Nephron (organoid): ENCODE data around the gene ASPDH.

Source experiments
- H3K27ac Mint-ChIP-seq, 3 experiments: 2 replicates each; pipeline ENCODE4 v1.8.0; 2020; ENCODE audit warnings: mixed read lengths in 3 of 3, mild to moderate bottlenecking in 2 of 3, moderate library complexity in 1 of 3
- H3K27me3 Mint-ChIP-seq: 2 replicates; pipeline ENCODE4 v1.8.0; 2021; ENCODE audit warnings: low read depth, mild to moderate bottlenecking, moderate library complexity, mixed read lengths
- H3K36me3 Mint-ChIP-seq: 2 replicates; pipeline ENCODE4 v1.8.0; 2020; ENCODE audit warnings: low read depth, mixed read lengths
- H3K4me1 Mint-ChIP-seq: 2 replicates; pipeline ENCODE4 v1.8.0; 2020; ENCODE audit warnings: mixed read lengths
- H3K4me3 Mint-ChIP-seq, 3 experiments: 2 replicates each; pipeline ENCODE4 v1.8.0; 2020; ENCODE audit warnings: mild to moderate bottlenecking in 3 of 3, mixed read lengths in 3 of 3, moderate library complexity in 2 of 3
- H3K9me3 Mint-ChIP-seq: 2 replicates; pipeline ENCODE4 v1.8.0; 2020; ENCODE audit warnings: mixed read lengths
- TF ChIP-seq, protein P1 (sequence below), 3 experiments: fragments of 200-600 bp; sonication (generic); IDR thresholded peaks; one replicate each; pipeline ENCODE4 v1.5.0; 2021; ENCODE audit warnings: antibody characterized with exemption in 3 of 3; ENCODE audit not compliant: unreplicated experiment in 3 of 3

The ASPDH gene

DNA sequence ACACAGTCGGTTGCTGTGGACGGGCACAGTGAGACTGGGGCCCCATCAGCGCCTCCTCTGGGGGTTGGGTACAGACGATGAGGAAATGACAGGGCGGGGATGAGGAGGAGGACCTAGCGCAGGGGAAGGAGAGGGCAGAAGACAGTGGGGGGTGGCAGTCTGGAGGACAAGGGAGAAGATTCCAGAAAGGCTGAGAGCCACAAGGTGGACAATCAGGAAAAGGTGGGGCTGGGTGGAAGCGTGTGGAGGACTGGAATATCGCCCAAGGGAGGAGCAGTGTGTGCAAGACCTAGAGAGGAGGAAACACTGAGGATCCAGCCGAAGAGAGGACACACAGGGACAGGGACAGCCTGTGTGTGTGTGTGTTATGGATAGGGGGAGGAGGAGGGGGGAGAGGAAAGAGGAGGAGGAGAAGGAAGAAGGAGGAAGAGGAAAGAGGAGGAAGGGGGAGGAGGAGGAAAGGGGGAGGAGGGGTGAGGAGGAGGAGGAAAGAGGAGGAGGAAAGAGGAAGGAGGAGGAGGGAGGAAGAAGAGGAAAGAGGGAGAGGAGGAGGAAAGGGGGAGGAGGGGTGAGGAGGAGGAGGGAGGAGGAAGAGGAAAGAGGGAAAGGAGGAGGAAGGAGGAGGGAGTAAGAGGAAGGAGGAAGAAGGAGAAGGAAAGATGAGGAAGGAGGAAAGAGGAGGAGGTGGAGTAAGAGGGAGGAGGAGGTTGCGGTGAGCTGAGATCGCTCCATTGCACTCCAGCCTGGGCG lies 21.2 kb downstream of the ASPDH start:
- H3K4me3 Mint-ChIP-seq = peak overlapping the region; percentile 51 to 79 (median 76)
- H3K36me3 Mint-ChIP-seq = peaks cover 6% of the 10 kb centered on the region

DNA sequence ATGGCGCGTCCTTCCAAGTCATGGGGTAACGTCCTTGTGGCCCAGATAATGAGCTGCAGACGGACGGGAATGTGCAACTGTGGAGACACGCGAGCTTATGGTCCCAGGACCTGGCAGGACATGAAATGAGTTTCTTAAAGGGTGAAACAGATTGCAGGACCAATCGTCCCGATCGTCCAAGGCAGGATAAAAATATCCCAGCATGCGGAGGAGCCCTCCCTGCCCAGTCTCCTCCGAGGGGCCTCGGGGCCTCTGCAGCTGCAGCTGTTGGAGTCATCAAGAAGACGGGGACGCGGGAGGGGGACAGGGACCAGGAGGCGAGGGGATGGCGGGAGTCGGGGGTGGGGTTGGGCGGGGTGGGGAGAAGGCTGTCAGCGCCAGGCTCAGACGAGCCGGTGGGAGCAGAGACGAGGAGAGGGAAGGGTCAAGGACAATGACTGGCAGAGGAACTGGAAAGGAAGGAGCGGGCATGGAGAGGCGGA lies 22.7 kb downstream of the ASPDH start:
- Mint-ChIP-seq H3K4me3 (peak overlapping the region; percentile 51 to 76 (median 69)), H3K36me3 (peaks cover 13% of the 10 kb centered on the region), H3K27me3 (peaks cover 62% of the 10 kb centered on the region), H3K9me3 (peaks cover 5% of the 10 kb centered on the region), H3K4me1 (peaks cover 40% of the 10 kb centered on the region), H3K27ac (peak overlapping the region; percentile 15 to 89 (median 79))
- TF ChIP-seq, protein P1, sequence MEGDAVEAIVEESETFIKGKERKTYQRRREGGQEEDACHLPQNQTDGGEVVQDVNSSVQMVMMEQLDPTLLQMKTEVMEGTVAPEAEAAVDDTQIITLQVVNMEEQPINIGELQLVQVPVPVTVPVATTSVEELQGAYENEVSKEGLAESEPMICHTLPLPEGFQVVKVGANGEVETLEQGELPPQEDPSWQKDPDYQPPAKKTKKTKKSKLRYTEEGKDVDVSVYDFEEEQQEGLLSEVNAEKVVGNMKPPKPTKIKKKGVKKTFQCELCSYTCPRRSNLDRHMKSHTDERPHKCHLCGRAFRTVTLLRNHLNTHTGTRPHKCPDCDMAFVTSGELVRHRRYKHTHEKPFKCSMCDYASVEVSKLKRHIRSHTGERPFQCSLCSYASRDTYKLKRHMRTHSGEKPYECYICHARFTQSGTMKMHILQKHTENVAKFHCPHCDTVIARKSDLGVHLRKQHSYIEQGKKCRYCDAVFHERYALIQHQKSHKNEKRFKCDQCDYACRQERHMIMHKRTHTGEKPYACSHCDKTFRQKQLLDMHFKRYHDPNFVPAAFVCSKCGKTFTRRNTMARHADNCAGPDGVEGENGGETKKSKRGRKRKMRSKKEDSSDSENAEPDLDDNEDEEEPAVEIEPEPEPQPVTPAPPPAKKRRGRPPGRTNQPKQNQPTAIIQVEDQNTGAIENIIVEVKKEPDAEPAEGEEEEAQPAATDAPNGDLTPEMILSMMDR (IDR thresholded peaks at IDR 0.05; ENCODE audit: unreplicated experiment in 3 of 3) = no peak

More for the DNA sequence above, 21.2 kb downstream of the ASPDH start:
- TF ChIP-seq, protein P1 (IDR thresholded peaks at IDR 0.05; ENCODE audit: unreplicated experiment in 3 of 3) = no peak
- H3K27ac Mint-ChIP-seq = peak overlapping the region; percentile 15 to 61 (median 58)
- H3K4me1 Mint-ChIP-seq = peaks cover 40% of the 10 kb centered on the region
- H3K9me3 Mint-ChIP-seq = peaks cover 5% of the 10 kb centered on the region
- peaks cover 62% of the 10 kb centered on the region for H3K27me3 Mint-ChIP-seq

DNA sequence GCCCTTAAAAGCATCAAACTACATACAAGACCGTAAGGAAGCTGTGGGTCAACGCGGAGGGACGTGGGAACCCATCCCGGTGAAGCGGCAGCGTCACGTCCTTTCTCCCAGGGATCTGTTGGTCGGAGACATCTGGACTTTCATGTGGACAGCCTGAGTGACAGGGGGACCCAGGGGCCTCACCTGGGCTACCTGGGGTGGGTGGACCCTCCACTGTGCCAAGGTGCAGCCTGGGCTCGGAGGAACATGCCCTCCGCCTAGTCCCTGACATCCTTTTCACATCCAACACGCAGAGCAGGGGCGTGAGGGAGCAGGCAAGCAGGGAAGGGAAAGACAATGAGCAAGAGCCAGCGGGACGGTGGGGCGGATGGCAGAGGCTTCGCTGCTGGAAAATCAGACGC lies 23.3 kb downstream of the ASPDH start:
- Mint-ChIP-seq H3K4me1 (peaks cover 40% of the 10 kb centered on the region), H3K9me3 (peaks cover 5% of the 10 kb centered on the region), H3K4me3 (peak overlapping the region; percentile 38 to 76 (median 69)), H3K36me3 (peaks cover 19% of the 10 kb centered on the region), H3K27me3 (peaks cover 60% of the 10 kb centered on the region), H3K27ac (peak overlapping the region; percentile 15 to 89 (median 79))
- TF ChIP-seq, protein P1 (IDR thresholded peaks at IDR 0.05; ENCODE audit: unreplicated experiment in 3 of 3) = no peak

DNA sequence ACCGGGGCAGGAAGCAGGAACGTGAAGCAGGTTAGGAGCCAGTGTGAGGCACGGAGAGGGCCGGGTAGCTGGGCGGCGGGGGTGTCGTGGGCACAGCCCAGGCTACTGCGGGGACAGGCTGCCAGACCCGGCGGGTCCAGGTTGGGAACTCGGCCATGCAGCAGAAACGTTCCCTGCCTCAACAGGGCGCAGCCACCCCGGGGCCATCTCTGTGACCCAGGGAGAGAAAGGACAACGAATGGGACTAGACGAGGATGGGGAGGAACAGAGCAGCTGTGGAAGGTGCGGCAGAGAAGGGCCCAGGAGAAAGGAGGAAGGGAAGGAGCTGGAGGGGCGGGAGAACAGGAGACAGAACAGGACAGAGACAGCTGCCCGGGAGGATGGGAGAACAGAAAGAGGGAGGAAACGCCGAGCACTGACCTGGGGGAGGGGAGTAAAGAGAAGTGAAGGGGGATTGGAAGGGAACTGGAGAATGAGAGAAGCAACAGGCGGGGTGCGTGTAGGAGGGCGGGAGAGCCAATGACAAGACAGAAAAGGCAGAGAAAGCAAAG lies 24.2 kb downstream of the ASPDH start:
- Mint-ChIP-seq H3K4me3 (peak overlapping the region; percentile 75 to 84 (median 77)), H3K36me3 (peaks cover 28% of the 10 kb centered on the region), H3K4me1 (peaks cover 40% of the 10 kb centered on the region), H3K27ac (peak overlapping the region; percentile 77 to 90 (median 83)), H3K27me3 (peaks cover 56% of the 10 kb centered on the region), H3K9me3 (peaks cover 5% of the 10 kb centered on the region)
- TF ChIP-seq, protein P1 (IDR thresholded peaks at IDR 0.05; ENCODE audit: unreplicated experiment in 3 of 3) = no peak

DNA sequence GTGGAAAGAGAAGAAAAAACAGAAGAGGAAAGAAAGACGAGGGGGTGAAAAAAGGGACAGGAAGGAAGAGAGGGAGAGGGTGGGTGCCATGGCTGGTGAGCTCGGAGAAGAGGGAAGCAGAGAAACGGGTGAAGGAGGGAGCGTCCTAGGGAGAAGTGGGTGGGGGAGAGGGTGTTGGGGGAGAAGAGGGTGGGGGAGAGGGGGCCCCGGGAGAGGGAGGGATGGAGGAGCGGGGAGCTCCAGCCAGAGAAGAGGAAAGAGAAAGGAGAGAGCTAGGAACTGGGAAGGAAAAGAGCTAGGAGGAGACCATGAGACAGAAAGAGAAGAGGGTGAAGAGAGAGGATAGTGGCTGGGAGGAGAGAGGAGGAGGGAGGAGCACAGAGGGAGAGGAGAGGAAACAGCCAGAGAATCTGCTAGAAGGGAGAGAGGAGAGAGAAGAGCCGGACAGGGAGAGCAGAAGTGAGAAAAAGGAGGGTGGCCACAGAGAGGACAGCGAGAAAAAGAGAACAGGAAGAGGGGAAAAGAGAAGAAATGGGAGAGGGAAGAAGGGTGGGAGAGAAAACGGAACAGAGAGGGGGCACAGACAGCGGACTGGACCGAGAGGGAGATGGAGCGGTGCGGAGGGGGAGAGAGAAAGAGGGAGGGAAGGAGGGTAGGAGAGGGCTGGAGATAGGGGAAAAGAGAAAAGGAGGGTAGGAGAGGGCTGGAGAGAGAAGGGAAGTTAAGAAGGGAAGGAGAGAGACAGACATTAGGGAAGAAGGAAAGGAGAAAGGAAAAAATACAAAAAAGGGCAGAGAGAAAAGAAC lies 25.1 kb downstream of the ASPDH start:
- TF ChIP-seq, protein P1 (IDR thresholded peaks at IDR 0.05; ENCODE audit: unreplicated experiment in 3 of 3) = no peak
- H3K36me3 Mint-ChIP-seq = peaks cover 29% of the 10 kb centered on the region
- peaks cover 54% of the 10 kb centered on the region for H3K27me3 Mint-ChIP-seq
- peak overlapping the region; percentile 75 to 84 (median 76) for H3K4me3 Mint-ChIP-seq
- peak overlapping the region; percentile 77 to 90 (median 83) for H3K27ac Mint-ChIP-seq
- H3K4me1 Mint-ChIP-seq = peaks cover 40% of the 10 kb centered on the region
- peaks cover 5% of the 10 kb centered on the region for H3K9me3 Mint-ChIP-seq
